Cardiac muscle cell (in vitro differentiated cells and primary cell): Measurements from ENCODE around the gene HLTF. TPM values are rescaled to one million over a fixed set of nuclear protein-coding genes. Genes with fewer than 3 reads are reported as not detected.

ENCODE experiments used
- DNase-seq, 2 donors: peaks; one replicate each; pipeline versions ENCODE4 v3.0.0 to v3.0.0-alpha.2; 2010 to 2017; ENCODE audit warnings: low read depth in 1 of 2, low spot score in 1 of 2
- H3K27ac ChIP-seq: fragments of 200-600 bp; sonication (generic); 2 replicates; pipeline ENCODE4 v1.5.1; 2016
- H3K27me3 ChIP-seq: fragments of 200-600 bp; sonication (generic); 2 replicates; pipeline ENCODE4 v1.6.0; 2016; ENCODE audit warnings: control low read depth
- H3K36me3 ChIP-seq: fragments of 200-600 bp; sonication (generic); 2 replicates; pipeline ENCODE4 v1.5.1; 2016; ENCODE audit warnings: control low read depth
- H3K4me1 ChIP-seq: fragments of 200-600 bp; sonication (generic); 2 replicates; pipeline ENCODE4 v1.8.1; 2017; ENCODE audit warnings: low read depth, mild to moderate bottlenecking, mixed run types
- H3K4me3 ChIP-seq: fragments of 200-600 bp; sonication (generic); 2 replicates; pipeline ENCODE4 v1.5.1; 2016; ENCODE audit warnings: mild to moderate bottlenecking
- H3K9me3 ChIP-seq: fragments of 200-600 bp; sonication (generic); 2 replicates; pipeline ENCODE4 v1.5.1; 2017; ENCODE audit warnings: low read depth, mild to moderate bottlenecking, control low read depth
- CTCF ChIP-seq: IDR thresholded peaks from 2 replicates; pipeline ENCODE4 v1.5.1; 2012; ENCODE audit warnings: low read depth, mild to moderate bottlenecking, low read length
- polyA plus RNA-seq: library from polyadenylated mRNA; unstranded; fragments of >200 nt; fragmentation: Nextera tagmentation; extraction: Ambion mirVana; gene quantifications from 2 replicates; pipeline ENCODE4 v1.2.1, GENCODE V29; 2016
- total RNA-seq: library from RNA; depleted of rRNA; stranded (reverse); fragments of >200 nt; gene quantifications from 2 replicates; pipeline ENCODE4 v1.2.3, GENCODE V29; 2016

The HLTF gene
- total and polyA plus RNA-seq, 2 experiments from 2014 or later = 46.2 to 52.8 TPM

DNA sequence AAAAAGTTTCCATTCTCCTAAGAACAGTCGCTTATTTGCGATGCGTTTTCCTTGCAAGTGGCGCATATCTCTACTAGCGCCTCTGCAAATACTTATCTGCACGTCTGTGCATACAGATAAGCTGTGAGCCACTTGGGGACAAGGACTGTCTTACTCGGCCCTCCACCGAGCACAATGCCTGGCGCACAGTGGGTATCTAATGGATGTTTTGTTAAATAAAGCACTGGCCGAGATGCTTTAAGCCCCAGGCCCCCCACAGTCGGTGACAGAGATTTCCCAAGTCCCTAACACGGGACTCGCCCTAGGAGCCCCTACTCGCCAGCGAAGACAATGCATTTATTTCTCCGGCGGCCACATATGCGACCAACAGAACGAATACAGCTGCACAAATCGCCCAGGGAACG, 503 bp downstream of the HLTF start:
- H3K27ac ChIP-seq = peak overlapping the region; percentile 65
- DNase-seq = peak in 1 of 2 donors; percentile 40
- H3K36me3 ChIP-seq = no peaks in the 10 kb centered on the region
- H3K27me3 ChIP-seq = no peaks in the 10 kb centered on the region
- H3K9me3 ChIP-seq = no peaks in the 10 kb centered on the region
- TF ChIP-seq CTCF = no peak
- H3K4me1 ChIP-seq = no peaks in the 10 kb centered on the region
- peak overlapping the region; percentile 69 for H3K4me3 ChIP-seq

DNA sequence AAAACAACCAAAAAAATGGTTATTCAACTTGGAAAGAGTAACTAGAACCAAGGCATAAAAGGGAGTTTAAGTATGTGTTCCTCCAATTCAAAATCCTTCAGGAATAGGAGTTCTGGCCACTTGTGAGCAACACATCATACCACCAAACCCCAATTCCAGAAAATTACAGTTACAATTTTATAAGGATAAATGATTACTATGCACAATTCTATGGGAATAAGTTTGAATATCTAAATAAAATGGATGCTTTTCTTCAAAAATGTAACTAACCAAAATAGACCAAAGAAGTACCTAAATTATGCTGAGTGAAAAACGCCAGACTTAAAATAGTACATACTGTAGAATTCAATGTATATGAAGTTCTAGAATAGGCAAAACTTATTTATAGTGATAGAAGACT, 4.6 kb downstream of the HLTF start:
- DNase-seq = no peak
- Histone ChIP-seq H3K36me3 (no peaks in the 10 kb centered on the region), H3K27ac (no peak overlapping the region), H3K27me3 (no peaks in the 10 kb centered on the region), H3K4me3 (no peak overlapping the region), H3K4me1 (no peaks in the 10 kb centered on the region), H3K9me3 (no peaks in the 10 kb centered on the region)
- no peak for TF ChIP-seq CTCF

- peak in 1 of 2 donors; percentile 79 for DNase-seq
- H3K36me3 ChIP-seq = peaks cover 2% of the 10 kb centered on the region
- TF ChIP-seq CTCF = no peak
- no peak overlapping the region for H3K27ac ChIP-seq
- H3K9me3 ChIP-seq = no peaks in the 10 kb centered on the region
- H3K4me1 ChIP-seq = no peaks in the 10 kb centered on the region
- no peaks in the 10 kb centered on the region for H3K27me3 ChIP-seq
- no peak overlapping the region for H3K4me3 ChIP-seq
These were observed 5.6 kb downstream of the HLTF start for GRCh38 chr3:149080699-149081091.

DNA sequence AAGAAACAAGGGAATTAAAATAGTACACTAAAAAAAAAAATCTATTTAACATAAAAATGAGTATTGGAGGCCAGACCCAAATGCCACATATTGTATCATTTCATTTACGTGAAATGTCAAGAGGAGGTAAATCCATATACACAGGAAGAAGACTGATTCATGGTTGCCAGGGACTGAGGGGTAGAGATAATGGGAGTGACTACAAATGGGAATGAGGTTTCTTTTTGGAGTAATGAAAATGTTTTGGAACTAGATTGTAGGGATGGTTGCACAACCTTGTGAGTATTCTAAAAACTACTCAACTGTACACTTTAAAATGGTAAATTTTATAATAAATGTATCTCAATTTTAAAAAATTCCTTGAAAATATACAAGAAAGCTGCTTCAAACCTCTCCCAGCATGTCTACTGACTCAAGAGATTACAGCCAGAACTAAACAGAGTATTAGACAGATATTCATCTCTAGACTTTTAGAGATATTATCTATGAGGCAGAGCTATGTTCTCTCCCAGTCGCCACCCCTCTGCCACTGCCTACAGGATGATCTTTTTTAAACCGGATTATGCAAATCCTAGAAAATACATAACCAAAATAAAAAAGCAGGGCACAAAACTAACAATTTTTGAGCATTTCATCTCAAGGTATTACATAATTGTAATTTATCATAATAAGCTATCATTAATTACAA, 6.2 kb downstream of the HLTF start:
- TF ChIP-seq CTCF = no peak
- peak in 1 of 2 donors; percentile 77 for DNase-seq
- no peaks in the 10 kb centered on the region for H3K4me1 ChIP-seq
- no peaks in the 10 kb centered on the region for H3K27me3 ChIP-seq
- H3K27ac ChIP-seq = no peak overlapping the region
- no peaks in the 10 kb centered on the region for H3K9me3 ChIP-seq
- no peak overlapping the region for H3K4me3 ChIP-seq
- H3K36me3 ChIP-seq = peaks cover 4% of the 10 kb centered on the region

GRCh38 chr3:149077628-149078027, 8.7 kb downstream of the HLTF start:
- TF ChIP-seq CTCF = no peak
- Histone ChIP-seq H3K4me1 (no peaks in the 10 kb centered on the region), H3K36me3 (peaks cover 21% of the 10 kb centered on the region), H3K27me3 (no peaks in the 10 kb centered on the region), H3K27ac (peak overlapping the region; percentile 7), H3K4me3 (no peak overlapping the region), H3K9me3 (no peaks in the 10 kb centered on the region)
- peak; percentile 0 to 59 for DNase-seq

DNA sequence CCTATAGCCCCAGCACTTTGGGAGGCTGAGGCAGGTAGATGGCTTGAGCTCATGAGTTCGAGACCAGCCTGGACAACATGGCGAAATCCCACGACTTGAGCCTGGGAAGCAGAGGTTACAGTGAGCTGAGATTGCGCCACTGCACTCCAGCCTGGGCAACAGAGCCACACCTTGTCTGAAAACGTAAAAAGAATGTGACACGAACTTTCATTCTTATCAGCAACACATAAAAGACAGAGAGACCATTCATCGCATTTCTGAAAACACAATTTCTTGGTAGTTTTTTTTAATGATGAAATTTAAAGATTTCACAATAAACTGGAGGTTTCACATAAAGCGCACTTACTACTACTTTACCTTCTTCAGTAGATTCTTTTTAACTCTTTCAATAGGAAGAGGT, 18.4 kb downstream of the HLTF start:
- Histone ChIP-seq H3K36me3 (peaks cover 41% of the 10 kb centered on the region), H3K4me1 (no peaks in the 10 kb centered on the region), H3K9me3 (no peaks in the 10 kb centered on the region), H3K27ac (no peak overlapping the region), H3K4me3 (no peak overlapping the region), H3K27me3 (no peaks in the 10 kb centered on the region)
- no peak for TF ChIP-seq CTCF
- DNase-seq = no peak
